ENCODE data around the gene PTGDR.

PTGDR gene, protein sequence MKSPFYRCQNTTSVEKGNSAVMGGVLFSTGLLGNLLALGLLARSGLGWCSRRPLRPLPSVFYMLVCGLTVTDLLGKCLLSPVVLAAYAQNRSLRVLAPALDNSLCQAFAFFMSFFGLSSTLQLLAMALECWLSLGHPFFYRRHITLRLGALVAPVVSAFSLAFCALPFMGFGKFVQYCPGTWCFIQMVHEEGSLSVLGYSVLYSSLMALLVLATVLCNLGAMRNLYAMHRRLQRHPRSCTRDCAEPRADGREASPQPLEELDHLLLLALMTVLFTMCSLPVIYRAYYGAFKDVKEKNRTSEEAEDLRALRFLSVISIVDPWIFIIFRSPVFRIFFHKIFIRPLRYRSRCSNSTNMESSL

GRCh38 chr14:52267501-52268278 is at the start of gene PTGDR:
Gene PTGDR, plus strand, starts transcription at chr14:52267698. Its CDS starts 117 bp downstream, at chr14:52267815.
- FAIRE-seq = no peak

- FAIRE-seq = no peak
These were observed 47.9 kb upstream of the PTGDR start for GRCh38 chr14:52219488-52220084.

DNA sequence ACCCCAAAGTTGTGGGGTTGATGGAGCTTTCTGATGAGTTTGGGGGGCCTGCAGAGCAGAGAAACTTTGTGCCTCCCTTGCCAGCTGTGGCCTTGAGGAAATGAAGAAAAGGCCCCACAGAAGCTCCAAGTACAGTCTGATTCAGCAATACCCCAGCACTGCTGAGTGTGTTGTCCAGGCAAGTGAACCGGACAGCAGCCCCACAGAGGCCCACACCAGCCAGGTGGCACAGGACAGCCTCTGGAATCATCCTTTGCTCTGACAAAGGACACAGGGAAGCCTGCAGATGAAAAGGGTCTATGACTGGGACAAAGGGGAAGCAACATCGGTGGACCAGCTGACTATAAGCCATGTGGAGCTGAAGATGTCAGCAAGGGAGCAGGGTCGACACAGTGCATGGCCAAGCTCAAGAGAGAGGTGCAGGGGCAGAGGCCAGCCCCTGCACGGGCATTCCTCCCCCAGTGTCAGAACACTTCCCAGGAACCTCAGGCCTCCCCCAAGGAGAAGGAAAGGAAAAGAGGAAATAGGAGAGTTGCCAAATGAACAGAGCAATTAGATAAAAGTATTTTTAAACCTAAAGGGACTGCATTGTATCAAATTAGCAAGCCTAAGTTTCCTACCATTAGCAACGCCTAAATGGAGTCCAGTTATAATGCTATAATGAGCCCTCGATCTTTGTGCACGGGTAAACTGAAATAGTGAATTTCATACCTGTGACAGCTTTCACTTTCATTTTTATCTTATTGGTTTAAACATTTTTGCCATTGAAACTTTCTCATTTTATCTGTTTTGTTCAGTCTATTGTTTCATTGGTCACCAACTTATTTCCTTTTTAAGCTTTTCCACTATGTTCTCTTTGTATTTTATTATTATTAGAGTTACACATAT is 46.3 kb upstream of the PTGDR start:
- no peak for FAIRE-seq

- no peak for FAIRE-seq
These were observed 44.6 kb upstream of the PTGDR start for GRCh38 chr14:52222901-52223300.

DNA sequence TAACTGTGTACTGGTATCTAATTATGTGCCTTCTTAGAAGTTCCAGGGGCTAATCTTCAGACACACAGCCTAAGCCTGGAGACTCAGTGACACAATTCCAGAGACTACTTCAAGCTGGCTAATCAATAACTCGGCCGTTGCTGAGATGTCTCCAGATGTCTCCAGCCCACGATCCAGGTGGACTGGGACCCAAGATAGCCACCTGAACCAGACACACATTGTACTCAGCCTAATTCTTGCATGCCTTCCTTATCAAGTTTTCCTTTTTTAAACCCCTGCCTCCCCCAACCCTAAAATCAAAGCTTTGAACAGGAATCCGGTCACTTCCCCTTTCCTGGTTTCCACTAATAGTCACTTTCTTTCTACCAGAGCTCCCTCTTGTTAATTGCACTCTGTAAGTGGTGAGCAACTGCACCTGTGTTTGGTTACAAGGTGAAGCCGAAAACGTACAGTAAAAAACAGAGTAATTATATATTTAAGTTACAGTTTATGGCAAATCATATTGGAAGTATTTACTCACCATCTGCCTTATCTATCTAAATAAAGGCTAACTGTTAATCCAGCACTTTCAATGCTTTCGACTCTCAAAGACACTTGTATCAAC is 39.8 kb upstream of the PTGDR start:
- no peak for FAIRE-seq

DNA sequence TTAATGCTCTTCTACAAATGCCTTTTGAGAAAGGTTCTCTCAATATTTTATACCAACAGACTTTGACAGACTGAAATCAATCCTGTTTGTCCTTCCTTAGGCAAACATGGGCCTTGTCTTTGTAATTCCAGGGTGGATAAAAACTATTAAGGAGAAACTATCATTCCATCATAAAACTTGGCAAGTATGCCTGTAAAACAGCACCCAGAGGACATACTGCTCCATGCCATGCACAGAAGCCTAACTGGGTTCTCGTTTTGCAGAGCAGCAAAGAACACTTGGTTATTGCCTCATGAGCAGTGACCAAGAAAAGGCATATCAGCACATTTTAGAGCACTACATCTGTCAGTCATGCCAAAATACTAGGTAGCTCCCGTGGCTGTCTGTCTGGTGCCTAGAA is 33.8 kb upstream of the PTGDR start:
- FAIRE-seq = no peak

GRCh38 chr14:52235434-52235833 is 32.1 kb upstream of the PTGDR start:
- FAIRE-seq = no peak

DNA sequence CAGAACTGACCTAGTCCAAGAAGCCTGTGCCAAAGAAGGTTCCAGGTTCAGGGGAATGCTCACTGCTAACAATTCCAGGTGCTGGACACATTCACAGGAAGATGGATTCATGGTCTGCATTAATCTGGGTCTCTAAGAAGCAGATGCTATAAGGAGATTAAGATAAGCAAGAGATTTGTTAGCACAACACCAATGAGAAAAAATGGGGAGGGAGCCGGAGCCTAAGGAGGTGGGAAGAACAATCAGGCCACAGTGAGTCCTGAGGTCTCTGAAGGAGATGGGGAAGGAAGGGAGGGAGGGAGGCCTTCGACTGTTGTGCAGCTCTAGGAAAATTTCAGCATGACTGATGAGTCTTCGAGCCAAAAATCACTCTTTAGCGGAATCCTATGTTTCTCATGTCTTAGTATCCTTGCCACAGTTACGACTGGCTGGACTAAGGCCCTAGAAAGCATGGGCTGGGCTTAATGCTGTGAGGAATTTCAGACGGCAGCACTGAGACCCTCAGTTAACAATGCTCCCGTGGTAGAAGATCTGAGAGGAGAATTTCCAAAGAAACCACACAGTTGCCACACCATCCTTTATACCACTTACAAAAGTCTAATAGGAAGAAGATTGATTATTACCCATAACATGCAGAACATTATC is 31.5 kb upstream of the PTGDR start:
- no peak for FAIRE-seq

GRCh38 chr14:52238682-52239081 is 28.8 kb upstream of the PTGDR start:
- FAIRE-seq = no peak

- FAIRE-seq = no peak
These were observed 26.9 kb upstream of the PTGDR start for GRCh38 chr14:52240623-52241022.

DNA sequence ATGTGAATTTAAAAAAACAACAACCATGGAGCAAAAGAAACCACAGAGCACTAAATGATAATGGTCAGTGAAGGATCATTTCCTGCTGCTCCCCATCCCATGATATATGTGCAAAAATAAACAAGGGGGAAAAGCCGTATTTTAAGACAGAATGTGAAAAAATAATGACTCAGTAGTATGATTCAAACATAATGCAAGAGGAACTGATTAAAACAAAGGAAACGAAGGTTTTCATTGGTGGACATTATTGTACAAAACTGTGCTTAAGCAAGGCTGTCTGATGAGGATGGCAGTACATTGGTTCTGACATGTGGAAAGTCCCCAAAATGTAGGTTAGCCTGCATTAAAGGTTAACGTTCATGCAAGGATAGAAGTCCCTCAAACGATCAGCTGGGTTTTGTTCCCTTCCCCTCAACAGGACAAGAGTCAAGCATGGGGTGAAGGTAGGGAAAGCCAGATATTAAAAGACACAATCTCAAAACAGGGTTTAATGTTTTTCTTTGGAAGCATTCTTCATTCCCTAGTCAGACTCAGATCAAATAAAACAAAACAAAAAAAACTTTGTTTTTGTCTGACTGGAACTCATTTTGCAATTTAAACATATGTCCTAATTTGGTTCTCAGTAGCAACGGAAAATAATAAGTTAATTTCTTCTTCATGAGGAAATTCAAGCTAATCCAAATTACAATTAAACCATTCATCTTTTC is 26.3 kb upstream of the PTGDR start:
- FAIRE-seq = no peak

- no peak for FAIRE-seq
These were observed 23.2 kb upstream of the PTGDR start for GRCh38 chr14:52244328-52244727.

DNA sequence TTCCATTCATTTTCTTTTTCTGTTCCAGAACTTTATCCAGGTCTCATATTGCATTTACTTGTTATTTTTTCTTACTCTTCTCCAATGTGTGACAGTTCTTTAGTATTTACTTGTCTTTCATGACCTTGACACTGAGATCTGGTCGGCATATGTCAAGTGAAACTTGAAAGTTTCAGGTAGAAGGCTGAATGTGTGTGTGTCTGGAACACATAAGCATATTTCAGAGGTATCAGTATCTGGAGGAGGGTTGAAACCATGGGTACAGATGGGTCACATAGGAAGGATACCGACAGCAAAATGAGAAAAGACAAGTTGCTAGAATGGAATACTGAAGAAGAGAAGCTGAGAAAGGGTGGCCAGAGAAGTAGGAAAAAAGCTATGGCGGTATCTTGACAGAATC is 22.5 kb upstream of the PTGDR start:
- no peak for FAIRE-seq

DNA sequence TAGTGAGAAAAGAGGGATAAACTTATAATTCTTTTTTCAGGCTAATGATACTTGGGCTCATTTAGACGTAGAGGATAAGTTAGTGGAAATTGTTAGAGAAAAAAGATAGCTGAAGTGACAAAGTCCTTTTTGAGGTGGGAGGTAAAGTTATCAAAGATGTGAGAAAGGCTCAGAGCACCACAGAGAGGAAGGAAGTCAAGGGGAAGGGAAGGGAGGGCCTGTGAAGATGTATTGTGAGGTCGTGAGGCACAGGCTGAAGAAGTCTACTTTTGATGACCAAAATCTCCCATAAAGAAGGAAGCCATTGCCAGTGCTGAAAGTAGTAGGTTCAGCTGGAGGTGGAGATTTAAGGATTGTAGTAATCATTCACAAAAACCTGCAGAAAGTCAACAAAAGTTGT is 19.4 kb upstream of the PTGDR start:
- no peak for FAIRE-seq

- FAIRE-seq = no peak
These were observed 15.8 kb upstream of the PTGDR start for GRCh38 chr14:52251724-52252123.

- FAIRE-seq = no peak
These were observed 14.0 kb upstream of the PTGDR start for GRCh38 chr14:52253503-52253902.

DNA sequence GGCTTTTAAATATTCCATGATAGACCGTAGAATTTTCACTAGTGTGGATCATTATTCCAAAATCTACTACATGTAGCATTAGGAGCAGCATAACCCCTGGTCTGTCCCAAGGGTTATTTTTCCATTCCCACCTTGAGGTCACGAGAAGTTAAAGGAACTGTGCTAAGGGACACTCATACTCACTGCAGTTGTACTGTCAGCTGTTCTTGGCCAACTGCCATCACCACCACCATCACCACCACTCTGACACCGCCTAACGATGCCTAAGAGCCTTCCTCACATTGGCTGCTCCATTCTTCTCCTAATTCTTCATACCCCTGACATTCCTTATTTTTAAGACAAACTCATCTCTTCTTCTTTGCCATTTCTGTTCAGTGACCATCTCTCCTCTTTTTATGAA is 13.4 kb upstream of the PTGDR start:
- FAIRE-seq = no peak

DNA sequence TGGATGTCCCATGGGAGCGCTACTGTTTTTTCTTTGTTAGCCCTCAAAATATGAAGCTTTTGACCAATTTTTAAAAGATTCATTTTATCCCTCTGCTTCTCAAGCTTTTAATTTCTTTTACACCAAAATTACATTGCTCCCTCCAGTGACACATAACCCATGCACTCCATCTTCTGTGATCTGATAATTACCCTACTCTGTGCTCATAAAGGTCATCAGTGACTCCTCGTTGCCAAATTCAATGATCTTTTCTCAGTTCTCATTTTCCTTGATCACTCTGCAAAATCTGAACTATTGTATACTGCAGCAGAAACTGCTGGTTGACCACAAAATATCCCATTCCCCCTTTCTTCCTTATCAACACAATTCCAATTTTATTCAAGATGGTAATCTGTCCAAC is 8.7 kb upstream of the PTGDR start:
- FAIRE-seq = no peak

DNA sequence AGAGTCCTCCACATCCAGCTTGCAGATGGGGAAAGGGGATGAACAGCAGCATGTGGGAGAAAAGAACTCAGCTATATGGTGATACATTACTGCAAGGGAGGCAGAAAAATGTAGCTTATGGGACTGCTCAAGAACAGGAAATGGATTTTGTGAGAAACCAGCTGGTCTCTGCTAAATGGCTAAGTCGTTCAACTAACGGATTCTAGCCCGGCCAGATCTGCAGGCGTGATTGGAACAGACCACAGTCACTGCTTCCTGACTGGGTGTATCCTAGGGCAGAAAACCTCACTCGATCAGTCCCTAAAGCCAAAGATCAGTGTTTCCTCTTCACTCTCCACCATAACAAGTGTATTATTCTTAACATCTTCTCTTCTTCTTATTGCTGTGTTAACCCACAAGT is 8.1 kb upstream of the PTGDR start:
- no peak for FAIRE-seq

DNA sequence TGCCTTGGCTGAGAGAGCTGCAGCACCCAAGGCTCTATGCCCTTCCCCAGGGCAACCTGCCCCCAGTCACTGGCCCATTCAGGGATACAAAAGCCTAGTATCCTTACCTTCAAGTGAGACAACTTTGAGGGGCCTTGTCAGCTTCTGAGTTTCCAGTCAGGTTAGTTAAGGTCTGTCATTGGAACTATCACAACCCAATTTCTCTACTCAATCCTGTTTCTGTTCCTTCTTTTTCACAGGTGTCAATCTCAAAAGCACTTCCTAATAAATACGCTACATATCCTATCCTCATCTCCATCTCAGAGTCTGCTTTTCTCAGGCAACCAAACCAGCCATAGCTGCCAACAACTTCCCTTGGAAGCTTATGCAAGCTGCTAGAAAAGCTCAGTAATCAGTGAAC is 4.9 kb upstream of the PTGDR start:
- FAIRE-seq = no peak

DNA sequence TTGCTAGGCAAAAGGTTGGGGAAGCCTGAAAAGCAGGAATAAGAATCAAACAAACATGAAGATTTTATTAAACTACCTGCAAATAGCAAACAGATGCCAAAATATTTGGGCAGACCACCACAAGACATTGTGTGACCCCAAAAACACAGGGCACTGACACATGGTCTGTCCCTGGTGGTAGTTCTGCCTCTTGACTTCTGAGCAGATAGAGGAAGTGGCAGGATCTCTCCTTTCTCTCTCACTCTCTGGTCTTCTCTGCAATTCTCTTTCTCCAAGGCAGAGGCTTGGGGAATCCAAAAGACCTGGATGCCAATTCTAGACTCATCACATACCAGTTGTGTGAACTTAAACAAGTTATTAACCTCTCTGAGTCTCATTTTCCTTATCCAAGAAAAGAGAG is 4.3 kb upstream of the PTGDR start:
- no peak for FAIRE-seq
